NCI-H1417 treated with DMSO at 0.1 percent for 48 hours (cell line): ENCODE results near the gene CSTPP1.
"Not testable (repeated sequence)": the region's sequence is repeated elsewhere in the genome, so short reads cannot be mapped to it uniquely, and the experiment has no call there.

Experiments used
- DNase-seq: peaks from one replicate; lab custom pipeline; 2025; lab: John Stamatoyannopoulos, UW

The CSTPP1 gene

GRCh38 chr11:46953093-46953492, 16.5 kb downstream of the CSTPP1 start:
- no peak for DNase-seq

- no peak for DNase-seq
Measured at GRCh38 chr11:46958777-46959176, 22.2 kb downstream of the CSTPP1 start.

GRCh38 chr11:46961041-46961440, 24.5 kb downstream of the CSTPP1 start:
- no peak for DNase-seq

GRCh38 chr11:46961886-46962285, 25.3 kb downstream of the CSTPP1 start:
- not testable (repeated sequence) for DNase-seq

GRCh38 chr11:46963844-46964243, 27.3 kb downstream of the CSTPP1 start:
- DNase-seq, result no peak

GRCh38 chr11:46966773-46967172, 30.2 kb downstream of the CSTPP1 start:
- no peak for DNase-seq

- no peak for DNase-seq
Measured at GRCh38 chr11:46967962-46968361, 31.4 kb downstream of the CSTPP1 start.

GRCh38 chr11:46969379-46969778, 32.8 kb downstream of the CSTPP1 start:
- DNase-seq, result no peak

GRCh38 chr11:46970913-46971625, 34.5 kb downstream of the CSTPP1 start:
- no peak for DNase-seq

- DNase-seq, result no peak
Measured at GRCh38 chr11:46972343-46972742, 35.8 kb downstream of the CSTPP1 start.

- no peak for DNase-seq
Measured at GRCh38 chr11:46972821-46973220, 36.3 kb downstream of the CSTPP1 start.

GRCh38 chr11:46976182-46976854, 39.8 kb downstream of the CSTPP1 start:
- no peak for DNase-seq

GRCh38 chr11:46977038-46977813, 40.7 kb downstream of the CSTPP1 start:
- no peak for DNase-seq

- no peak for DNase-seq
Measured at GRCh38 chr11:46978005-46978491, 41.5 kb downstream of the CSTPP1 start.

- DNase-seq, result no peak
Measured at GRCh38 chr11:46979358-46979757, 42.8 kb downstream of the CSTPP1 start.

- no peak for DNase-seq
Measured at GRCh38 chr11:46981436-46981835, 44.9 kb downstream of the CSTPP1 start.

- no peak for DNase-seq
Measured at GRCh38 chr11:46982797-46983452, 46.4 kb downstream of the CSTPP1 start.

- no peak for DNase-seq
Measured at GRCh38 chr11:46983598-46983997, 47.0 kb downstream of the CSTPP1 start.

GRCh38 chr11:46984548-46984947, 48.0 kb downstream of the CSTPP1 start:
- no peak for DNase-seq

- DNase-seq, result no peak
Measured at GRCh38 chr11:46984987-46985386, 48.4 kb downstream of the CSTPP1 start.

GRCh38 chr11:46987183-46987582, 50.6 kb downstream of the CSTPP1 start:
- DNase-seq, result no peak

GRCh38 chr11:46989810-46990487, 53.4 kb downstream of the CSTPP1 start:
- not testable (repeated sequence) for DNase-seq
